Activated T-cell treated with anti-CD3 and anti-CD28 coated beads, Interleukin-2, amount 50 U/mL, for 48 hours (primary cell): ENCODE results near the gene GFOD1.
A peak's percentile ranks its signal among the peaks of the same experiment; 100 is the strongest.
"Not testable (repeated sequence)": the region's sequence is repeated elsewhere in the genome, so short reads cannot be mapped to it uniquely, and the experiment has no call there.

Experiments
- DNase-seq, 2 experiments: peaks; one replicate each; pipeline ENCODE4 v3.0.0-alpha.2; 2020

GFOD1 gene

GRCh38 chr6:13348334-13349113 is 138.9 kb downstream of the GFOD1 start:
- DNase-seq: no peak

- DNase-seq: no peak
Measured at GRCh38 chr6:13346245-13346644, 141.2 kb downstream of the GFOD1 start.

- no peak for DNase-seq
Measured at GRCh38 chr6:13342414-13343019, 144.9 kb downstream of the GFOD1 start.

- no peak for DNase-seq
Measured at GRCh38 chr6:13339863-13340630, 147.4 kb downstream of the GFOD1 start.

GRCh38 chr6:13338038-13338437 is 149.4 kb downstream of the GFOD1 start:
- DNase-seq: no peak

GRCh38 chr6:13336553-13336952 is 150.8 kb downstream of the GFOD1 start:
- DNase-seq: peak; percentile 80 to 82

GRCh38 chr6:13334953-13335352 is 152.4 kb downstream of the GFOD1 start:
- DNase-seq: no peak

- DNase-seq: no peak
Measured at GRCh38 chr6:13332349-13332706, 155.1 kb downstream of the GFOD1 start.

- DNase-seq: no peak
Measured at GRCh38 chr6:13331516-13332348, 155.7 kb downstream of the GFOD1 start.

- DNase-seq: no peak
Measured at GRCh38 chr6:13328875-13329183, 158.6 kb downstream of the GFOD1 start.

- DNase-seq: peak; percentile 93 to 97
Measured at GRCh38 chr6:13328076-13328874, 159.1 kb downstream of the GFOD1 start, which contains the start of gene TBC1D7. Gene TBC1D7 (minus strand): TSS chr6:13328537. CDS start chr6:13326898, 1,639 bp downstream.

GRCh38 chr6:13327691-13328075 is 159.7 kb downstream of the GFOD1 start:
- no peak for DNase-seq

GRCh38 chr6:13326031-13326586 is 161.3 kb downstream of the GFOD1 start:
- DNase-seq: not testable (repeated sequence)

- no peak for DNase-seq
Measured at GRCh38 chr6:13319891-13320564, 167.4 kb downstream of the GFOD1 start.

GRCh38 chr6:13318821-13319220 is 168.6 kb downstream of the GFOD1 start:
- DNase-seq: no peak

GRCh38 chr6:13315896-13316295 is 171.5 kb downstream of the GFOD1 start:
- no peak for DNase-seq

- DNase-seq: no peak
Measured at GRCh38 chr6:13314806-13315205, 172.6 kb downstream of the GFOD1 start.

GRCh38 chr6:13311155-13311554 is 176.2 kb downstream of the GFOD1 start:
- no peak for DNase-seq

- no peak for DNase-seq
Measured at GRCh38 chr6:13308332-13308731, 179.1 kb downstream of the GFOD1 start.
